Endothelial cell of umbilical vein (primary cell): ENCODE data around the gene PDE1C. TPM values are rescaled to one million over a fixed set of nuclear protein-coding genes. Genes with fewer than 3 reads are reported as not detected.

Experiments used
- BruUV-seq: library from RNA; stranded (reverse); fragments of 400-500 nt; replicated peaks from 2 replicates; lab custom pipeline; 2021; lab: Mats Ljungman, UMichigan
- CTCF ChIA-PET: fragments of 300-600, 350-600 bp; sonication (Branson Sonifier 250); formaldehyde crosslinking; loops from one replicate; lab custom pipeline; 2021; ENCODE audit warnings: antibody characterized with exemption, inconsistent platforms; lab: Charles Lee
- POLR2A ChIA-PET: fragments of 300-600, 350-600 bp; sonication (Branson Sonifier 250); formaldehyde crosslinking; loops from one replicate; lab custom pipeline; 2021; ENCODE audit warnings: antibody characterized with exemption, inconsistent platforms; lab: Charles Lee
- DNase-seq: peaks from one replicate; pipeline ENCODE4 v3.0.0-alpha.2; 2011; ENCODE audit warnings: low read depth, low spot score
- FAIRE-seq: peaks from 2 replicates; lab custom pipeline; 2011; peaks lifted over from hg19 to GRCh38; lab: Jason Lieb, UNC
- H2AFZ ChIP-seq: 2 replicates; pipeline ENCODE4 v1.6.0; 2012; ENCODE audit warnings: low read depth, low read length, control low read depth, inconsistent platforms
- H3K27ac ChIP-seq: 2 replicates; pipeline ENCODE4 v1.5.1; 2011; ENCODE audit warnings: low read depth, mild to moderate bottlenecking, control low read depth, low read length, moderate library complexity; ENCODE audit not compliant: insufficient read depth
- H3K27me3 ChIP-seq, 2 experiments: 2 replicates each; pipeline versions ENCODE4 v1.6.0 to v1.6.1; 2011; ENCODE audit warnings: low read length in 2 of 2, mixed read lengths in 1 of 2; ENCODE audit not compliant: control insufficient read depth in 2 of 2, insufficient read depth in 2 of 2
- H3K36me3 ChIP-seq, 2 experiments: 2 replicates in 1 of 2; 3 replicates in 1 of 2; pipeline ENCODE4 v1.5.1; 2011; ENCODE audit warnings: low read length in 2 of 2, mild to moderate bottlenecking in 1 of 2, moderate library complexity in 1 of 2; ENCODE audit not compliant: control insufficient read depth in 2 of 2, insufficient read depth in 2 of 2; ENCODE audit errors: extremely low read depth in 1 of 2
- H3K4me1 ChIP-seq: 3 replicates; pipeline ENCODE4 v1.5.1; 2011; ENCODE audit warnings: mild to moderate bottlenecking, low read length; ENCODE audit not compliant: control insufficient read depth, insufficient read depth; ENCODE audit errors: extremely low read depth
- H3K4me2 ChIP-seq: 2 replicates; pipeline ENCODE4 v1.6.1; 2011; ENCODE audit warnings: low read length, control low read depth, mixed read lengths; ENCODE audit not compliant: insufficient read depth
- H3K4me3 ChIP-seq, 3 experiments: fragments of 200-600 bp in 1 of 3; sonication (generic), shearing (Covaris generic) in 1 of 3; replicated peaks in 1 of 3; 2 replicates each; pipeline ENCODE4 v1.5.1; 2011 to 2016; ENCODE audit warnings: control low read depth in 3 of 3, low read length in 3 of 3, mild to moderate bottlenecking in 2 of 3, inconsistent platforms in 1 of 3, low read depth in 1 of 3, moderate library complexity in 1 of 3; ENCODE audit not compliant: insufficient read depth in 1 of 3
- H3K79me2 ChIP-seq: 2 replicates; pipeline ENCODE4 v1.6.0; 2012; ENCODE audit warnings: low read length, inconsistent platforms; ENCODE audit not compliant: control insufficient read depth, insufficient read depth
- H3K9ac ChIP-seq: replicated peaks from 2 replicates; pipeline ENCODE3; 2011; ENCODE audit warnings: low read length, control low read depth; ENCODE audit not compliant: insufficient read depth; ENCODE audit errors: extremely low read depth
- H3K9me1 ChIP-seq: replicated peaks from 3 replicates; pipeline ENCODE4 v1.6.0; 2011; ENCODE audit warnings: mild to moderate bottlenecking, low read length; ENCODE audit not compliant: control insufficient read depth, insufficient read depth; ENCODE audit errors: extremely low read depth
- H3K9me3 ChIP-seq: replicated peaks from 2 replicates; pipeline ENCODE4 v1.5.1; 2012; ENCODE audit warnings: low read length, inconsistent platforms; ENCODE audit not compliant: control insufficient read depth, insufficient read depth
- H4K20me1 ChIP-seq: replicated peaks from 2 replicates; pipeline ENCODE3; 2011; ENCODE audit warnings: mild to moderate bottlenecking, low read length; ENCODE audit not compliant: control insufficient read depth, insufficient read depth; ENCODE audit errors: extremely low read depth
- EZH2 ChIP-seq: IDR thresholded peaks from 2 replicates; pipeline ENCODE4 v1.6.1; 2012; ENCODE audit warnings: borderline replicate concordance, low read depth, mild to moderate bottlenecking, moderate library complexity, low read length, inconsistent platforms; ENCODE audit not compliant: severe bottlenecking
- FOS ChIP-seq: IDR thresholded peaks from 2 replicates; pipeline ENCODE4 v1.6.1; 2011; ENCODE audit warnings: mild to moderate bottlenecking, low read length, moderate library complexity, borderline replicate concordance; ENCODE audit not compliant: insufficient read depth
- GATA2 ChIP-seq: IDR thresholded peaks from 2 replicates; pipeline ENCODE4 v1.7.0; 2011; ENCODE audit warnings: low read depth, mild to moderate bottlenecking, moderate library complexity, mixed read lengths, low read length; ENCODE audit not compliant: insufficient read length, insufficient read depth
- JUN ChIP-seq: IDR thresholded peaks from 2 replicates; pipeline ENCODE4 v1.6.1; 2011; ENCODE audit warnings: borderline replicate concordance, low read depth; ENCODE audit not compliant: insufficient read length, insufficient read depth
- MYC ChIP-seq: IDR thresholded peaks from one replicate; pipeline ENCODE4 v1.6.1; 2011; ENCODE audit warnings: mild to moderate bottlenecking, low read depth, low read length
- POLR2A ChIP-seq: IDR thresholded peaks from 2 replicates; pipeline ENCODE4 v1.6.1; 2012; ENCODE audit warnings: low read depth, mild to moderate bottlenecking, control low read depth, low read length
- POLR2AphosphoS5 ChIP-seq: IDR thresholded peaks from 2 replicates; pipeline ENCODE4 v1.6.1; 2012; ENCODE audit warnings: low read depth, mild to moderate bottlenecking, control low read depth, low read length, moderate library complexity; ENCODE audit not compliant: insufficient read depth
- dilution Hi-C: fragments of 300-500 bp; cut with MboI; formaldehyde crosslinking; loops from one replicate; pipeline ENCODE4 v1.15.0; 2019; ENCODE audit warnings: low sequenced_read_pairs; ENCODE audit not compliant: extremely low pct_ligation_motif_present
- intact Hi-C: fragments of 100-400 bp; cut with micrococcal nuclease; formaldehyde crosslinking; loops from one replicate; pipeline ENCODE4 v1.10.0; 2022
- polyA plus RNA-seq, 4 experiments: library from polyadenylated mRNA; depleted of rRNA in 3 of 4; stranded (reverse) in 3 of 4; unstranded in 1 of 4; fragments of >200 nt; gene quantifications; 2 replicates each; pipeline versions ENCODE4 v1.2.1 to v1.2.3, GENCODE V29; 2011 to 2012; ENCODE audit warnings: missing spikeins in 1 of 4
- total RNA-seq: library from RNA; stranded (reverse); gene quantifications from 2 replicates; pipeline ENCODE4 v1.2.3, GENCODE V29; 2021
- TF ChIP-seq, protein P1 (sequence below): IDR thresholded peaks from 2 replicates; pipeline ENCODE4 v1.6.1; 2011; ENCODE audit not compliant: insufficient read depth, insufficient read length
- TF ChIP-seq, protein P2 (sequence below), 2 donors: IDR thresholded peaks; 1 replicate in 1 of 2; 2 replicates in 1 of 2; pipeline ENCODE4 v1.5.1; 2011; ENCODE audit warnings: low read length in 2 of 2, mild to moderate bottlenecking in 2 of 2, moderate library complexity in 2 of 2, control low read depth in 1 of 2, inconsistent platforms in 1 of 2, low read depth in 1 of 2; ENCODE audit not compliant: insufficient read depth in 1 of 2; ENCODE audit errors: extremely low read depth in 1 of 2

Gene PDE1C
- total and polyA plus RNA-seq, 2 donors (not counting 3 experiments of a cell fraction or from before 2014, with no cell fraction given): 0.90 to 3.1 TPM

DNA sequence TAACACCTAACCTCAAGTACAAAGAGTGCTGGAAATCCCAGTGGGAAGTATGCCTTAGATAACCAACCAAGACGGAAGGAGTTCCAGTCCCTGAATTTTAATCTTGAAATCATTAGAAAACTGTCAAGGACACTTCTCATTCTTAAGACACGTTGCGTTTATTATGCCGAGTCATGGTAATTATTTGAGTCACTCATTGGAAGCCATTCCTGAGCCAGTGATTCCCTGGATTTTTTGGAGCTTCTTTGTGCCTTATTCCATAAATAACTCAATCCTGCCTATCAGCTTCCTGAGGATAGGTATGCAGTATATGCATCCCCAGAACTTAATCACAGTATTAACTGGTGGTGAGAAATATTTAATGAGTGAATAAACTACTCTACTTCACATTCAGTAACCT, 305.7 kb downstream of the PDE1C start:
- H3K27ac ChIP-seq: no peak overlapping the region
- no peak overlapping the region for H3K4me2 ChIP-seq
- TF ChIP-seq, protein P1, sequence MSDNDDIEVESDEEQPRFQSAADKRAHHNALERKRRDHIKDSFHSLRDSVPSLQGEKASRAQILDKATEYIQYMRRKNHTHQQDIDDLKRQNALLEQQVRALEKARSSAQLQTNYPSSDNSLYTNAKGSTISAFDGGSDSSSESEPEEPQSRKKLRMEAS: no peak
- TF ChIP-seq MYC: no peak
- TF ChIP-seq FOS: no peak
- TF ChIP-seq POLR2AphosphoS5: no peak
- TF ChIP-seq EZH2: no peak
- no peak for TF ChIP-seq JUN
- TF ChIP-seq, protein P2, sequence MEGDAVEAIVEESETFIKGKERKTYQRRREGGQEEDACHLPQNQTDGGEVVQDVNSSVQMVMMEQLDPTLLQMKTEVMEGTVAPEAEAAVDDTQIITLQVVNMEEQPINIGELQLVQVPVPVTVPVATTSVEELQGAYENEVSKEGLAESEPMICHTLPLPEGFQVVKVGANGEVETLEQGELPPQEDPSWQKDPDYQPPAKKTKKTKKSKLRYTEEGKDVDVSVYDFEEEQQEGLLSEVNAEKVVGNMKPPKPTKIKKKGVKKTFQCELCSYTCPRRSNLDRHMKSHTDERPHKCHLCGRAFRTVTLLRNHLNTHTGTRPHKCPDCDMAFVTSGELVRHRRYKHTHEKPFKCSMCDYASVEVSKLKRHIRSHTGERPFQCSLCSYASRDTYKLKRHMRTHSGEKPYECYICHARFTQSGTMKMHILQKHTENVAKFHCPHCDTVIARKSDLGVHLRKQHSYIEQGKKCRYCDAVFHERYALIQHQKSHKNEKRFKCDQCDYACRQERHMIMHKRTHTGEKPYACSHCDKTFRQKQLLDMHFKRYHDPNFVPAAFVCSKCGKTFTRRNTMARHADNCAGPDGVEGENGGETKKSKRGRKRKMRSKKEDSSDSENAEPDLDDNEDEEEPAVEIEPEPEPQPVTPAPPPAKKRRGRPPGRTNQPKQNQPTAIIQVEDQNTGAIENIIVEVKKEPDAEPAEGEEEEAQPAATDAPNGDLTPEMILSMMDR (IDR thresholded peaks at IDR 0.05; ENCODE audit: extremely low read depth in 1 of 2, insufficient read depth in 1 of 2, low read depth in 1 of 2, low read length in 2 of 2): no peak
- TF ChIP-seq GATA2: no peak
- TF ChIP-seq POLR2A: no peak
- no peaks in the 10 kb centered on the region for H3K79me2 ChIP-seq
- H3K4me3 ChIP-seq: no peak overlapping the region
- intact Hi-C loops (no loop called here), dilution Hi-C loops (no loop called here)
- no peaks in the 10 kb centered on the region for H3K4me1 ChIP-seq
- no peaks in the 10 kb centered on the region for H3K9me1 ChIP-seq
- no peaks in the 10 kb centered on the region for H3K9me3 ChIP-seq
- H3K36me3 ChIP-seq: no peaks in the 10 kb centered on the region
- no peak overlapping the region for H3K9ac ChIP-seq
- BruUV-seq: no TSS peak
- POLR2A ChIA-PET: no interaction called here
- no peak overlapping the region for H2AFZ ChIP-seq
- no peaks in the 10 kb centered on the region for H4K20me1 ChIP-seq
- no peaks in the 10 kb centered on the region for H3K27me3 ChIP-seq
- FAIRE-seq (no peak), DNase-seq (no peak)
- CTCF ChIA-PET: interaction anchor here (1.2 to 1.3 kb wide), 2 partner anchors 21 to 403 kb away, joined by 3 read pairs; no protein-coding TSS in a partner anchor
